ENCODE data around the gene MICAL3. TPM values are rescaled to one million over a fixed set of nuclear protein-coding genes. Genes with fewer than 3 reads are reported as not detected.

Gene MICAL3
- polyA plus RNA-seq, 2 of the 4 experiments (the other 2 are of a cell fraction), result 20.5 to 30.1 TPM

DNA sequence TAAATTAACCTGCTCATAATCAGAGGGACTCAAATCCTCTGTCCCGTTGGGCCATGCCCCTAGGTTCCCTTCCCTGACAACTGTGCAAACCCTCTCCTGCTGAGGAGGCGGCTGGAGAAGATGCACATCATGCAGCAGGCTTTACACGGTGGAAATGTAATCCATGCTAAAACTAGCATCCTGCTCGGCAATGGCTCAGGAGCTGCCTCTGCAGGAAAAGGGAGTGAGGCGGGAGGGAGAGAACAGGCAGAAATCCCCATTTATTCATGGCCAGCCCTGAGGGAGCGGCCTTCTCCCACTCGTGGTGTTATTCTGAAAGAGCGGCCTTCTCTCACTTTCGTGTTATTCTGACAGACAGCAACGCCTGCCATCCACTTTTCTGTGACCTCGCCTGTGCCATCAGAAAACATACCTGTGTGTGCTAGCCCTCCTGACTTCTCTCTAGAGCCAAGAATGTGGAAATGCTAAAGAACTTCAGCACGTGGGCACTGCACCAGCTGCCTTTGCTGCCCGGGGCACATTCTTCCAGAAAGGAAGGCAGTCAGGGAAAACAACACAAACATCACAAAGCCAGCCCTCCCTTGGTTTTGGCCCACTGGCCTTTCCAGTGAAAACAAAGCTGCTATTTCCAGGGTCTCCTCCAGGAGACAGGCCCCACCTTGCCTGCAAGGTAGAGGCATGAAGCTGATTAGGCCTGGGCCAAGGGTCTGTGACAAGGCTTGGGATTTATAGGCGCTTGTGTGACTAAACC is 187.2 kb downstream of the MICAL3 start:
- DNase-seq (ENCODE audit: low read depth in 1 of 2, low spot score in 1 of 2), result no peak
- TF ChIP-seq TFCP2L1 (CRISPR knock-in tag; IDR thresholded peaks at IDR 0.05) (no peak), POLR2AphosphoS2 (conservative IDR thresholded peaks at IDR 0.05; ENCODE audit: low read length) (no peak), BHLHE40 (IDR thresholded peaks at IDR 0.05; ENCODE audit: low read depth, low read length) (no peak), JUN (IDR thresholded peaks at IDR 0.05) (no peak), CHD2 (IDR thresholded peaks at IDR 0.05; ENCODE audit: low read length, partially characterized antibody) (no peak), EHF (CRISPR knock-in tag; IDR thresholded peaks at IDR 0.05) (no peak), MYC (IDR thresholded peaks at IDR 0.05; ENCODE audit: borderline replicate concordance, low read length) (no peak), ZC3H11A (IDR thresholded peaks at IDR 0.05) (no peak), MAFK (IDR thresholded peaks at IDR 0.05; ENCODE audit: partially characterized antibody) (no peak), JUNB (IDR thresholded peaks at IDR 0.05) (no peak)
- TF ChIP-seq, protein P1, sequence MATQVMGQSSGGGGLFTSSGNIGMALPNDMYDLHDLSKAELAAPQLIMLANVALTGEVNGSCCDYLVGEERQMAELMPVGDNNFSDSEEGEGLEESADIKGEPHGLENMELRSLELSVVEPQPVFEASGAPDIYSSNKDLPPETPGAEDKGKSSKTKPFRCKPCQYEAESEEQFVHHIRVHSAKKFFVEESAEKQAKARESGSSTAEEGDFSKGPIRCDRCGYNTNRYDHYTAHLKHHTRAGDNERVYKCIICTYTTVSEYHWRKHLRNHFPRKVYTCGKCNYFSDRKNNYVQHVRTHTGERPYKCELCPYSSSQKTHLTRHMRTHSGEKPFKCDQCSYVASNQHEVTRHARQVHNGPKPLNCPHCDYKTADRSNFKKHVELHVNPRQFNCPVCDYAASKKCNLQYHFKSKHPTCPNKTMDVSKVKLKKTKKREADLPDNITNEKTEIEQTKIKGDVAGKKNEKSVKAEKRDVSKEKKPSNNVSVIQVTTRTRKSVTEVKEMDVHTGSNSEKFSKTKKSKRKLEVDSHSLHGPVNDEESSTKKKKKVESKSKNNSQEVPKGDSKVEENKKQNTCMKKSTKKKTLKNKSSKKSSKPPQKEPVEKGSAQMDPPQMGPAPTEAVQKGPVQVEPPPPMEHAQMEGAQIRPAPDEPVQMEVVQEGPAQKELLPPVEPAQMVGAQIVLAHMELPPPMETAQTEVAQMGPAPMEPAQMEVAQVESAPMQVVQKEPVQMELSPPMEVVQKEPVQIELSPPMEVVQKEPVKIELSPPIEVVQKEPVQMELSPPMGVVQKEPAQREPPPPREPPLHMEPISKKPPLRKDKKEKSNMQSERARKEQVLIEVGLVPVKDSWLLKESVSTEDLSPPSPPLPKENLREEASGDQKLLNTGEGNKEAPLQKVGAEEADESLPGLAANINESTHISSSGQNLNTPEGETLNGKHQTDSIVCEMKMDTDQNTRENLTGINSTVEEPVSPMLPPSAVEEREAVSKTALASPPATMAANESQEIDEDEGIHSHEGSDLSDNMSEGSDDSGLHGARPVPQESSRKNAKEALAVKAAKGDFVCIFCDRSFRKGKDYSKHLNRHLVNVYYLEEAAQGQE (IDR thresholded peaks at IDR 0.05), result no peak
- TF ChIP-seq, protein P2, sequence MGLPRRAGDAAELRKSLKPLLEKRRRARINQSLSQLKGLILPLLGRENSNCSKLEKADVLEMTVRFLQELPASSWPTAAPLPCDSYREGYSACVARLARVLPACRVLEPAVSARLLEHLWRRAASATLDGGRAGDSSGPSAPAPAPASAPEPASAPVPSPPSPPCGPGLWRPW (IDR thresholded peaks at IDR 0.05), result no peak
- TF ChIP-seq, protein P3, sequence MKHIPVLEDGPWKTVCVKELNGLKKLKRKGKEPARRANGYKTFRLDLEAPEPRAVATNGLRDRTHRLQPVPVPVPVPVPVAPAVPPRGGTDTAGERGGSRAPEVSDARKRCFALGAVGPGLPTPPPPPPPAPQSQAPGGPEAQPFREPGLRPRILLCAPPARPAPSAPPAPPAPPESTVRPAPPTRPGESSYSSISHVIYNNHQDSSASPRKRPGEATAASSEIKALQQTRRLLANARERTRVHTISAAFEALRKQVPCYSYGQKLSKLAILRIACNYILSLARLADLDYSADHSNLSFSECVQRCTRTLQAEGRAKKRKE (CRISPR knock-in tag; IDR thresholded peaks at IDR 0.05; ENCODE audit: low read depth), result no peak
- CTCF ChIA-PET, result interaction anchor here (1.5 to 2.4 kb wide), 2 partner anchors 239 kb away, joined by 9 to 11 read pairs; no protein-coding TSS in a partner anchor
- ATAC-seq, result no peak
- H3K4me3 ChIP-seq, result no peak overlapping the region
- no peak overlapping the region for H3K4me2 ChIP-seq
- H3K9me3 ChIP-seq, result no peaks in the 10 kb centered on the region
- H3K27ac ChIP-seq, result no peak overlapping the region
- WGBS (ENCODE audit: missing lambda C conversion rate), result 84% methylated on average over 14 of the region's 14 CpGs
- no peak for FAIRE-seq
- POLR2A ChIA-PET, result no interaction called here
- no peaks in the 10 kb centered on the region for H3K4me1 ChIP-seq

DNA sequence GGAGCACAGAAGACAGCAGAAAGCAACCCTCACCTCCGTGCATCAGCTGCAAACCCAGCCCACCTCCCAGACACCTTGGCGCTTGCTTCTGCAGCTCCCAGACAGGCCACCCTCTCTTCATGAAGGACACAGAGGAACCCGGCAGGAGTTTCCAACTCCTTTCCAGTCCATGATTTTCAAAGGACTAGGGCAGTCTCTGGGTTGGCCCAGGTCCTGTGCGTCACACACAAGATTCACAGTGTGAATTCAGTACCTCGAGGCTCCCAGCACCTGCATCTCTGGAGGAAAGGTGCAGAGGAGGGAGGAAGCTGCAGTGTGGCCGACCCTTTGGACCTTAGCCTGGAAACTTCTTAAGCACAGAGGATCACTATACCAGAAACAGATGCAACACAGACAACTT is 189.1 kb downstream of the MICAL3 start:
- 86% methylated on average over 6 of the region's 6 CpGs for WGBS (ENCODE audit: missing lambda C conversion rate)

More for the DNA sequence above, 189.1 kb downstream of the MICAL3 start:
- H3K27ac ChIP-seq, result no peak overlapping the region
- DNase-seq (ENCODE audit: low read depth in 1 of 2, low spot score in 1 of 2) (no peak), FAIRE-seq (no peak), ATAC-seq (no peak)
- no peaks in the 10 kb centered on the region for H3K9me3 ChIP-seq
- H3K4me1 ChIP-seq, result no peaks in the 10 kb centered on the region
- POLR2A ChIA-PET, result no interaction called here
- TF ChIP-seq HOXB13 (CRISPR knock-in tag; IDR thresholded peaks at IDR 0.05; ENCODE audit: low read depth) (no peak), POLR2A (IDR thresholded peaks at IDR 0.05; ENCODE audit: low read length) (no peak), EP300 (IDR thresholded peaks at IDR 0.05) (no peak), ZFP36 (IDR thresholded peaks at IDR 0.05; ENCODE audit: borderline replicate concordance, partially characterized antibody) (no peak), BHLHE40 (IDR thresholded peaks at IDR 0.05; ENCODE audit: low read depth, low read length) (no peak), FOSB (CRISPR knock-in tag; IDR thresholded peaks at IDR 0.05) (no peak), CHD2 (IDR thresholded peaks at IDR 0.05; ENCODE audit: low read length, partially characterized antibody) (no peak), KDM1A (IDR thresholded peaks at IDR 0.05; ENCODE audit: low read depth) (no peak), CBX8 (IDR thresholded peaks at IDR 0.05) (no peak), HOXA7 (CRISPR knock-in tag; IDR thresholded peaks at IDR 0.05) (no peak)
- TF ChIP-seq, protein P4, sequence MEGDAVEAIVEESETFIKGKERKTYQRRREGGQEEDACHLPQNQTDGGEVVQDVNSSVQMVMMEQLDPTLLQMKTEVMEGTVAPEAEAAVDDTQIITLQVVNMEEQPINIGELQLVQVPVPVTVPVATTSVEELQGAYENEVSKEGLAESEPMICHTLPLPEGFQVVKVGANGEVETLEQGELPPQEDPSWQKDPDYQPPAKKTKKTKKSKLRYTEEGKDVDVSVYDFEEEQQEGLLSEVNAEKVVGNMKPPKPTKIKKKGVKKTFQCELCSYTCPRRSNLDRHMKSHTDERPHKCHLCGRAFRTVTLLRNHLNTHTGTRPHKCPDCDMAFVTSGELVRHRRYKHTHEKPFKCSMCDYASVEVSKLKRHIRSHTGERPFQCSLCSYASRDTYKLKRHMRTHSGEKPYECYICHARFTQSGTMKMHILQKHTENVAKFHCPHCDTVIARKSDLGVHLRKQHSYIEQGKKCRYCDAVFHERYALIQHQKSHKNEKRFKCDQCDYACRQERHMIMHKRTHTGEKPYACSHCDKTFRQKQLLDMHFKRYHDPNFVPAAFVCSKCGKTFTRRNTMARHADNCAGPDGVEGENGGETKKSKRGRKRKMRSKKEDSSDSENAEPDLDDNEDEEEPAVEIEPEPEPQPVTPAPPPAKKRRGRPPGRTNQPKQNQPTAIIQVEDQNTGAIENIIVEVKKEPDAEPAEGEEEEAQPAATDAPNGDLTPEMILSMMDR (IDR thresholded peaks at IDR 0.05), result no peak
- TF ChIP-seq, protein P5, sequence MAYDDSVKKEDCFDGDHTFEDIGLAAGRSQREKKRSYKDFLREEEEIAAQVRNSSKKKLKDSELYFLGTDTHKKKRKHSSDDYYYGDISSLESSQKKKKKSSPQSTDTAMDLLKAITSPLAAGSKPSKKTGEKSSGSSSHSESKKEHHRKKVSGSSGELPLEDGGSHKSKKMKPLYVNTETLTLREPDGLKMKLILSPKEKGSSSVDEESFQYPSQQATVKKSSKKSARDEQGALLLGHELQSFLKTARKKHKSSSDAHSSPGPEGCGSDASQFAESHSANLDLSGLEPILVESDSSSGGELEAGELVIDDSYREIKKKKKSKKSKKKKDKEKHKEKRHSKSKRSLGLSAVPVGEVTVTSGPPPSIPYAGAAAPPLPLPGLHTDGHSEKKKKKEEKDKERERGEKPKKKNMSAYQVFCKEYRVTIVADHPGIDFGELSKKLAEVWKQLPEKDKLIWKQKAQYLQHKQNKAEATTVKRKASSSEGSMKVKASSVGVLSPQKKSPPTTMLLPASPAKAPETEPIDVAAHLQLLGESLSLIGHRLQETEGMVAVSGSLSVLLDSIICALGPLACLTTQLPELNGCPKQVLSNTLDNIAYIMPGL (CRISPR knock-in tag; IDR thresholded peaks at IDR 0.05; ENCODE audit: borderline replicate concordance), result no peak
- TF ChIP-seq, protein P6, sequence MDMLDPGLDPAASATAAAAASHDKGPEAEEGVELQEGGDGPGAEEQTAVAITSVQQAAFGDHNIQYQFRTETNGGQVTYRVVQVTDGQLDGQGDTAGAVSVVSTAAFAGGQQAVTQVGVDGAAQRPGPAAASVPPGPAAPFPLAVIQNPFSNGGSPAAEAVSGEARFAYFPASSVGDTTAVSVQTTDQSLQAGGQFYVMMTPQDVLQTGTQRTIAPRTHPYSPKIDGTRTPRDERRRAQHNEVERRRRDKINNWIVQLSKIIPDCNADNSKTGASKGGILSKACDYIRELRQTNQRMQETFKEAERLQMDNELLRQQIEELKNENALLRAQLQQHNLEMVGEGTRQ (IDR thresholded peaks at IDR 0.05), result no peak
- CTCF ChIA-PET, result interaction anchor here (1.5 kb wide), 1 partner anchor 241 kb away, joined by 9 read pairs; no protein-coding TSS in a partner anchor
- no peak overlapping the region for H3K4me2 ChIP-seq
- H3K4me3 ChIP-seq, result no peak overlapping the region
